GM13976 (cell line): Measurements from ENCODE around the gene PMM2.

Experiments used
- DNase-seq: peaks from one replicate; pipeline ENCODE4 v3.0.0; 2012; ENCODE audit warnings: low spot score
- in situ Hi-C: fragments of 300-500 bp; cut with MboI; formaldehyde crosslinking; loops from one replicate; pipeline ENCODE4 v1.12.0; 2022; ENCODE audit warnings: low sequenced_read_pairs, mixed read lengths, inconsistent platforms; ENCODE audit not compliant: unreplicated experiment
- TF ChIP-seq, protein P1 (sequence below): IDR thresholded peaks from 2 replicates; pipeline ENCODE4 v1.5.1; 2012; ENCODE audit warnings: borderline replicate concordance, mild to moderate bottlenecking; ENCODE audit not compliant: insufficient read depth; ENCODE audit errors: extremely low read depth, missing control alignments, control extremely low read depth

PMM2 gene

DNA sequence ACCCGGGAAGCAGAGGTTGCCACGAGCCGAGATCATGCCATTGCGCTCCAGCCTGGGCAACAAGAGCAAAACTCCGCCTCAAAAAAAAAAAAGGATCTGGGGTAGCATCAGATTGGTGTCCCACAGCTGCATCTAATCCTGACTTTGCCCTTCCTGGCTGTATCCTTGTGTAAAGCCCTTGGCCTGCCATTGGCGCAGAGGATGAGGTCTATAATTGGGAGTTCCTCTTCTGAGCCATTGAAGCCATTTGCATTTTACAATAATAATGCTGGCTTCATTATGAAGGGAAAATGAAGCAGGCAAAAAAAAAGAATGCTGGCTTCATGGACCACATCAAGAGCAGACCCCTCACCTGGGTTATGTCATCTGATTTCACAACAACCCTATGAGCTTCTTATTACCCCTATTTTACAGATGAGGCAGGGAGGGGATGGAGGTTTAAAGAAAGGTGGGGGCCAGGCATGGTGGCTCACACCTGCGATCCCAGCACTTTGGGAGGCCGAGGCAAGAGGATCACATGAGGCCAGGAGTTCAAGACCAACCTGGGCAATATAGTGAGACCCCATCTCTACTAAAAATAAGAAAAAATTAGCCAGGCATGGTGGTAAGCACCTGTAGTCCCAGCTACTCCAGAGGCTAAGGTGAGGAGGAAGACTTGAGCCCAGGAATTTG lies 83.3 kb downstream of the PMM2 start:
- TF ChIP-seq, protein P1, sequence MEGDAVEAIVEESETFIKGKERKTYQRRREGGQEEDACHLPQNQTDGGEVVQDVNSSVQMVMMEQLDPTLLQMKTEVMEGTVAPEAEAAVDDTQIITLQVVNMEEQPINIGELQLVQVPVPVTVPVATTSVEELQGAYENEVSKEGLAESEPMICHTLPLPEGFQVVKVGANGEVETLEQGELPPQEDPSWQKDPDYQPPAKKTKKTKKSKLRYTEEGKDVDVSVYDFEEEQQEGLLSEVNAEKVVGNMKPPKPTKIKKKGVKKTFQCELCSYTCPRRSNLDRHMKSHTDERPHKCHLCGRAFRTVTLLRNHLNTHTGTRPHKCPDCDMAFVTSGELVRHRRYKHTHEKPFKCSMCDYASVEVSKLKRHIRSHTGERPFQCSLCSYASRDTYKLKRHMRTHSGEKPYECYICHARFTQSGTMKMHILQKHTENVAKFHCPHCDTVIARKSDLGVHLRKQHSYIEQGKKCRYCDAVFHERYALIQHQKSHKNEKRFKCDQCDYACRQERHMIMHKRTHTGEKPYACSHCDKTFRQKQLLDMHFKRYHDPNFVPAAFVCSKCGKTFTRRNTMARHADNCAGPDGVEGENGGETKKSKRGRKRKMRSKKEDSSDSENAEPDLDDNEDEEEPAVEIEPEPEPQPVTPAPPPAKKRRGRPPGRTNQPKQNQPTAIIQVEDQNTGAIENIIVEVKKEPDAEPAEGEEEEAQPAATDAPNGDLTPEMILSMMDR = no peak
- in situ Hi-C loops = no loop called here
- DNase-seq = no peak

DNA sequence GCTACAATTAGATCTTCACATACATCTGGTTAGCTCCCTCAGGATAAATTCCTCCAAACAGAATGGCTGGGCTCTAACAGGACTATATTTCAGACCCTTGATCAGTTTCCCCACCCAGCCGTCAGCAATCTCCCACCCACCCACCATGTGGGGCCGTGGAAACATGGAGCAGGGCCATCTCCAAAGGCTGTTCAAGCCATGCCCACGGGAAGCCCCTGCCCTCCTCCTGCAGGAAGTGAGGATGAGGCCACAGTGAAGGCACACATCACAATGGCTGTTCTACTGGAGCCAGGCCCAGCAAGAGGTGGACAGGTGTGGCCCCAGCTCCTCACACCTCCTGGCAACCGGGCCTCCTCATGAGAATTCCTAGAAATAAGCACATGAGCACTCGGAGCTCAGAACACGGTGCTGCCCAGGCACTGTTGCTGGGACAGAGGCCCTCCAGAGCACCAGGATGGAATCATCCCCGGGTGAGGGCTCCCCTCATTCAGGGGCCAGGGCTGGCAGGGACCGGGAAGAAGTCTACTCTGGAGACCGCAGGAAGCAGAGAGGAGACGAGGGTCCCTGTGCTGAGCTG lies 84.5 kb downstream of the PMM2 start, which contains the start of gene LITAFD:
TSS of gene LITAFD (plus strand) at position 311 of the 577 bp plus-strand sequence. CDS start 2,005 bp downstream, outside the sequence.
- DNase-seq = no peak
- TF ChIP-seq, protein P1 = no peak
- in situ Hi-C loops = no loop called here

DNA sequence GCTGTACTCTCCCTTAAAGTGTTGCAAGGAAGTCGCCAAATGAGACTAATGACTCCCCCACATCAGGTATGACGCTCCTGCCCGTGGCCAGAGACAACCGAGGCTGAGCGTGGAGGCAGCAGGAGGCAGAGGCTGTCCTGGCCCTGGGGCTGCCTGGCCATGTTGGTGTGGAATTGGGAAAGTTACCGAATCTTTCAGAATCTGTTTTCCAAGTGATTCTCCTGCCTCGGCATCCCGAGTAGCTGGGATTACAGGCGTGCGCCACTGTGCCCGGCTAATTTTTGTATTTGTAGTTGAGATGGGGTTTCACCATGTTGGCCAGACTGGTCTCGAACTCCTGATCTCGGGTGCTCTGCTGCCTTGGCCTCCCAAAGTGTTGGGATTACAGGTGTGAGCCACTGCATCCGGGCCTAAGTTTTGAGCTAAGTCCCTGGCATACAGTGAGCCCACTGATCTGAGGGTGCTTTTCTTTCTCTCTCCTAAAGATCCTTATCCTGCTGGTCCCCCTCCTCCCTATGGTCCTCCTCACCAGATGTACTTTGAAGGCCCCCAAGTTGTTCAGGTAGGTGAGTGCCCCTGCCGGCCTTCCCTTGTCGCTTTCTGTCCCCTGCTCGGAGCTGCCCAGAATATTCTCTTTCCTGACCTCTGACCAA lies 85.2 kb downstream of the PMM2 start:
- TF ChIP-seq, protein P1 = no peak
- no peak for DNase-seq
- in situ Hi-C loops = no loop called here

DNA sequence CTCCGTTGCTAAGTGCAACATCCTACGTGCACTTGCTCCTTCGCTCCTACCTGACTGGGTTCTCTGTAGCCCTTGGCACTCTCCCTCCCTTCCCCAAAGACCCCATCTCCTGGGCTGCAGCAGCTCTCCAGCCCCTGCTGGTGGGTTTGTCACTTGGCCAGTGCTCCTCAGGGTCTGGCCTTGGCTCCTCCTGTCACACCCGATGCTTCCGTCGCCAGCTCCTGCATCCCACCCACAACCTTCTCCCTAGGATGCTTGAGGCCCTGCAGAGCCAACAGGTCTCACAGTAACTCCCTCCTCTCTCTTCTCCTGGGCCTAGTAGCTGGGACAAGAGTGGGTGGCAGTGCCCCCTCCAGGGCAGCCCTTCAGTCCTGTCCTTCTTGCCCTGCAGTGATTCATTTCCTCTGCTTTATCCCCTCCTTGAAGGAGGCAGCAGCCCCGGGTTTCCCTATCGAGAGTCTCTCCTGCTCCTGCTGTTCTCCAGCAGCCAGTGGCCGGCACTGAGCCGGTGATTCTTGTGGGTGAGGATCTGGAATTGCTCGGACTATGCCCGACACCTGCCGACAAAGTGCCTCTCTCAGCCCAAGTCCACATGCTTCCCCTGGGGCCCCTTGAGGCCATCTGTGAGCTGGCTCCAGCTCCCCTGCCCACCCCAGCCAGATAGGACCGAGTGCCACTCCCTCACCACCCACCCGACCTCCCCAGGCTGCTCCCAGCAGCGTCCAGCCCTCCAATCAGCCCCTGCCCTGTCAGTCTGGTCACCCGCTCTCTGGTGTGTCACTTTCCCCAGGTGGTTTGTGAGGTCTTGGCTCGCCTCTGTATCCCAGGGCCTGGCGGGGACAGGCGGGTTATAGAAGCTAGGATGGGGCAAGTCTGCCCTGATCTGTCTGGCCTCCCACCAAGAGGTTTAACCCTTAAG lies 88.3 kb downstream of the PMM2 start:
- TF ChIP-seq, protein P1 = no peak
- no peak for DNase-seq
- in situ Hi-C loops = no loop called here

DNA sequence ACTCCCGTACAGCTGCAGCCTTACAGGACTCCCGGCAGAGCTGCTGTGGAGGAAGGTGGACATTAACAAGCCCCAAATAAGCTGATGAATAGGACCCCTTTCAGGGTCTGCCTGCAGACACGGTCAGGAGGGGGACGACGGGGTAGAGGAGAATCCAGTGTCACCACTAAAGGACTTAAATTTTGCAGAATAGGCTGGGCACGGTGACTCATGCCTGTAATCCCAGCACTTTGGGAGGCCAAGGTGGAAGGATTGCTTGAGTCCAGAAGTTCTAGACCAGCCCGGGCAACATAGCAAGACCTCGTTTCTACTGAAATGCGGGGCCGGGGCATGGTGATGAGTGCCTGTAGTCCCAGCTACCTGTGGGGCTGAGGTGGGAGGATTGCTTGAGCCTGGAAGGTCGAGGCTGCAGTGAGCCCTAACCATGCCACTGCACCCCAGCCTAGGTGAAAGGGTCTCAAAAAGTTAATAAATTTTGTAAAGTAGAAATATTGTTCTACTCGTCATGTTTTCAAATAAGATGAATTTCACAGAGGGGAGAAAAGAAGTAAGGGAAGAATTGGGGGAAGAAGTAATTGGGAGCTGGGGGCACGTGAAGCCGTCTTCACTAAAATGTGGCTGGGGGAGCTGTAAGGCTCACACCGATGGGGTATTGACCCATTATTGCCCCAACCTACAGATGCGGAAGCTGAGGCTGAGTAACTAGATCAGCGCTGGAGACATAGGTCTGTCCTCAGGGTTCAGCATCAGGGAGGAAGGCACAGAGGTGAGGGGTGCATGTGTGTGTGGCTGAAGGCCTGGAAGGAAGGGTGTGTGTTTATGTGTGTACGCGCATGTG lies 89.2 kb downstream of the PMM2 start:
- TF ChIP-seq, protein P1 = no peak
- in situ Hi-C loops = no loop called here
- DNase-seq = no peak

DNA sequence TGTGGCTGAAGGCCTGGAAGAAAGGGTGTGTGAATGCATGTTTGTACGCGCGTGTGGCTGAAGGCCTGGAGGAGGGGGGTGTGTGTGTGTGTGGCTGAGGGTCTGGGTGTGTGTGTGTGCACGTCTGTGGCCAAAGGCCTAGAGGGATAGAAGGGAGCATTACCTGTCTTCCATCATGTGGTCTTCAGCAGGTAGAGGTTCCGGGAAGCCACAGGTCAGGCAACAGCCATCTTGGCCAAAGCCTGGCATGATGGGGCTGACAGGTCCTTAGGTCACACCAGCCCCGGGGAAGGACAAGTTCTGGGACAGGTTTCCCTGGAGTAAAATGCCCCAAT lies 89.8 kb downstream of the PMM2 start:
- DNase-seq = no peak
- TF ChIP-seq, protein P1 = no peak
- in situ Hi-C loops = no loop called here
